ENCODE measurements around the gene SDK1. TPM values are rescaled to one million over a fixed set of nuclear protein-coding genes. Genes with fewer than 3 reads are reported as not detected.

SDK1 gene
- polyA plus RNA-seq, 2 of the 4 experiments (the other 2 are of a cell fraction), result 0.12 to 0.28 TPM

DNA sequence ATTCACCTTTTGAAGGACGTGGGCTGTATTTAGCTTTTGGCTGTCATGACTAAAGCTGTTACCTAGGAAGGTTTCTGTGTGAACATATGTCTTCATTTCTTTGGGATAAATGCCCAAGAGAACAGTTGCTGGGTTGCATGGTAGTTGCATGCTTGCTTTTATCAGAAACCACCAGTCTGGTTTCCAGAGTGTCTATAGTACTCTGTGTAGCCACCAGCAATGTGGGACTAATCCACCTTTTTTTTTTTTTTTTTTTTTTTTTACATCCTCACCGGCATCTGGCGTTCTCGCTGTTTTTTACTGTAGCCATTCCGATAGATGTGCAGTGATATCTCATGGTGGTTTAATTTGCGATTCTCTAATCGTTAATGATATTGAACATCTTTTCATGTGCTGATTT is 297.8 kb downstream of the SDK1 start:
- Histone ChIP-seq H3K4me1 (no peaks in the 10 kb centered on the region), H3K27ac (no peak overlapping the region), H3K4me3 (no peak overlapping the region), H3K9me3 (no peaks in the 10 kb centered on the region), H3K4me2 (no peak overlapping the region)
- TF ChIP-seq HOXA7 (CRISPR knock-in tag; IDR thresholded peaks at IDR 0.05) (no peak), NR3C1 (IDR thresholded peaks at IDR 0.05) (no peak), MAFK (IDR thresholded peaks at IDR 0.05; ENCODE audit: partially characterized antibody) (no peak), EHMT2 (IDR thresholded peaks at IDR 0.05; ENCODE audit: low read depth) (no peak), POLR2A (IDR thresholded peaks at IDR 0.05; ENCODE audit: low read length) (no peak), NPAS2 (CRISPR knock-in tag; IDR thresholded peaks at IDR 0.05; ENCODE audit: borderline replicate concordance) (no peak), FOSB (CRISPR knock-in tag; IDR thresholded peaks at IDR 0.05) (no peak), RNF2 (IDR thresholded peaks at IDR 0.05; ENCODE audit: borderline replicate concordance, low read depth) (no peak), RARB (CRISPR knock-in tag; IDR thresholded peaks at IDR 0.05) (no peak), CBX8 (IDR thresholded peaks at IDR 0.05) (no peak), CHD2 (IDR thresholded peaks at IDR 0.05; ENCODE audit: low read length, partially characterized antibody) (no peak), EP300 (IDR thresholded peaks at IDR 0.05) (no peak)
- ChIA-PET POLR2A (no interaction called here), CTCF (interaction anchor here (1.1 kb wide), 1 partner anchor 116 kb away, joined by 3 read pairs; no protein-coding TSS in a partner anchor)
- FAIRE-seq, result no peak
- no peak for ATAC-seq
- no peak for DNase-seq (ENCODE audit: low read depth in 1 of 2, low spot score in 1 of 2)
- WGBS (ENCODE audit: missing lambda C conversion rate), result 67% methylated on average over 7 of the region's 7 CpGs

- DNase-seq (ENCODE audit: low read depth in 1 of 2, low spot score in 1 of 2), result no peak
- no peak overlapping the region for H3K27ac ChIP-seq
- CTCF ChIA-PET, result no interaction called here
These were observed 304.2 kb downstream of the SDK1 start for GRCh38 chr7:3605222-3605621.

DNA sequence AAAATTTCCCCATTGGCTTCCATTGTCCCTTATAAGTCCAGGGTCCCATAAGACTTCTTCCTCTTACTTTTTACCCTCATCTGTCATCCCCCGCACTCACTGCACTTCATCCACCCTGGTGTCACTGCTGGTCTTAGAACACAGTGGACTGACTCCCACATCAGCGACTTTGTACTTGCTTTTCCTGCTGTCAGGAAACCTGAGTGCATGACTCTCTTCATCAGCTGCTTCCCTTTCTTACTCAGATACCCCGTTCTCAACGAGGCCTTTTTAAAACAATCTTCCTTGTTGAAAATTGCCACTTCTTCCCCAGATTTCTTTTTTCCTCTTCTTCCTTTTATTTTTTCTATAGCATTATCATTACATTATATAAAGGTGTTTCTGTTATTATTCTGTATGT is 305.4 kb downstream of the SDK1 start:
- no peaks in the 10 kb centered on the region for H3K4me1 ChIP-seq
- POLR2A ChIA-PET, result no interaction called here
- H3K4me2 ChIP-seq, result no peak overlapping the region
- FAIRE-seq, result no peak
- CTCF ChIA-PET, result no interaction called here
- 0 out of 3 replicates have a peak, but pooled peaks cover under 1% of the 10 kb centered on the region for H3K9me3 ChIP-seq
- WGBS (ENCODE audit: missing lambda C conversion rate), result 32% methylated on average over 4 of the region's 4 CpGs
- ATAC-seq, result no peak
- no peak overlapping the region for H3K27ac ChIP-seq
- no peak overlapping the region for H3K4me3 ChIP-seq
- TF ChIP-seq MYC (IDR thresholded peaks at IDR 0.05; ENCODE audit: borderline replicate concordance, low read length), result no peak
- no peak for TF ChIP-seq EP300 (IDR thresholded peaks at IDR 0.05)
- TF ChIP-seq NPAS2 (CRISPR knock-in tag; IDR thresholded peaks at IDR 0.05; ENCODE audit: borderline replicate concordance), result no peak
- TF ChIP-seq ZC3H11A (IDR thresholded peaks at IDR 0.05), result no peak
- TF ChIP-seq ZFP36 (IDR thresholded peaks at IDR 0.05; ENCODE audit: borderline replicate concordance, partially characterized antibody), result no peak
- no peak for TF ChIP-seq ESRRA (IDR thresholded peaks at IDR 0.05; ENCODE audit: borderline replicate concordance, low read length)
- TF ChIP-seq KDM5A (IDR thresholded peaks at IDR 0.05), result no peak
- no peak for TF ChIP-seq BCL3 (IDR thresholded peaks at IDR 0.05)
- TF ChIP-seq CHD4 (IDR thresholded peaks at IDR 0.05; ENCODE audit: borderline replicate concordance), result no peak
- no peak for TF ChIP-seq JUNB (IDR thresholded peaks at IDR 0.05)
- TF ChIP-seq RARB (CRISPR knock-in tag; IDR thresholded peaks at IDR 0.05), result no peak
- TF ChIP-seq POLR2AphosphoS2 (conservative IDR thresholded peaks at IDR 0.05; ENCODE audit: low read length), result no peak
- TF ChIP-seq, protein P1, sequence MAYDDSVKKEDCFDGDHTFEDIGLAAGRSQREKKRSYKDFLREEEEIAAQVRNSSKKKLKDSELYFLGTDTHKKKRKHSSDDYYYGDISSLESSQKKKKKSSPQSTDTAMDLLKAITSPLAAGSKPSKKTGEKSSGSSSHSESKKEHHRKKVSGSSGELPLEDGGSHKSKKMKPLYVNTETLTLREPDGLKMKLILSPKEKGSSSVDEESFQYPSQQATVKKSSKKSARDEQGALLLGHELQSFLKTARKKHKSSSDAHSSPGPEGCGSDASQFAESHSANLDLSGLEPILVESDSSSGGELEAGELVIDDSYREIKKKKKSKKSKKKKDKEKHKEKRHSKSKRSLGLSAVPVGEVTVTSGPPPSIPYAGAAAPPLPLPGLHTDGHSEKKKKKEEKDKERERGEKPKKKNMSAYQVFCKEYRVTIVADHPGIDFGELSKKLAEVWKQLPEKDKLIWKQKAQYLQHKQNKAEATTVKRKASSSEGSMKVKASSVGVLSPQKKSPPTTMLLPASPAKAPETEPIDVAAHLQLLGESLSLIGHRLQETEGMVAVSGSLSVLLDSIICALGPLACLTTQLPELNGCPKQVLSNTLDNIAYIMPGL (CRISPR knock-in tag; IDR thresholded peaks at IDR 0.05; ENCODE audit: borderline replicate concordance), result no peak
- no peak for TF ChIP-seq CHD2 (IDR thresholded peaks at IDR 0.05; ENCODE audit: low read length, partially characterized antibody)
- TF ChIP-seq FOSL2 (IDR thresholded peaks at IDR 0.05), result no peak
- TF ChIP-seq FOSL2 (CRISPR knock-in tag; IDR thresholded peaks at IDR 0.05), result no peak
- TF ChIP-seq, protein P2, sequence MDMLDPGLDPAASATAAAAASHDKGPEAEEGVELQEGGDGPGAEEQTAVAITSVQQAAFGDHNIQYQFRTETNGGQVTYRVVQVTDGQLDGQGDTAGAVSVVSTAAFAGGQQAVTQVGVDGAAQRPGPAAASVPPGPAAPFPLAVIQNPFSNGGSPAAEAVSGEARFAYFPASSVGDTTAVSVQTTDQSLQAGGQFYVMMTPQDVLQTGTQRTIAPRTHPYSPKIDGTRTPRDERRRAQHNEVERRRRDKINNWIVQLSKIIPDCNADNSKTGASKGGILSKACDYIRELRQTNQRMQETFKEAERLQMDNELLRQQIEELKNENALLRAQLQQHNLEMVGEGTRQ (IDR thresholded peaks at IDR 0.05), result no peak
- TF ChIP-seq JUN (IDR thresholded peaks at IDR 0.05), result no peak
- no peak for TF ChIP-seq CEBPB (IDR thresholded peaks at IDR 0.05)
- TF ChIP-seq, protein P3, sequence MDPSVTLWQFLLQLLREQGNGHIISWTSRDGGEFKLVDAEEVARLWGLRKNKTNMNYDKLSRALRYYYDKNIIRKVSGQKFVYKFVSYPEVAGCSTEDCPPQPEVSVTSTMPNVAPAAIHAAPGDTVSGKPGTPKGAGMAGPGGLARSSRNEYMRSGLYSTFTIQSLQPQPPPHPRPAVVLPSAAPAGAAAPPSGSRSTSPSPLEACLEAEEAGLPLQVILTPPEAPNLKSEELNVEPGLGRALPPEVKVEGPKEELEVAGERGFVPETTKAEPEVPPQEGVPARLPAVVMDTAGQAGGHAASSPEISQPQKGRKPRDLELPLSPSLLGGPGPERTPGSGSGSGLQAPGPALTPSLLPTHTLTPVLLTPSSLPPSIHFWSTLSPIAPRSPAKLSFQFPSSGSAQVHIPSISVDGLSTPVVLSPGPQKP (IDR thresholded peaks at IDR 0.05; ENCODE audit: low read depth, low read length), result no peak
- DNase-seq (ENCODE audit: low read depth in 1 of 2, low spot score in 1 of 2), result no peak

More at GRCh38 chr7:3605222-3605621, 304.2 kb downstream of the SDK1 start:
- Histone ChIP-seq H3K4me3 (no peak overlapping the region), H3K4me1 (no peaks in the 10 kb centered on the region), H3K9me3 (no peaks in the 10 kb centered on the region), H3K4me2 (no peak overlapping the region)
- FAIRE-seq (no peak), ATAC-seq (no peak)
- POLR2A ChIA-PET, result no interaction called here
- TF ChIP-seq RARB (CRISPR knock-in tag; IDR thresholded peaks at IDR 0.05), result no peak
- 27% methylated on average over 2 of the region's 2 CpGs for WGBS (ENCODE audit: missing lambda C conversion rate)

Measured in A549 (cell line).